DMS 273 treated with DMSO at 0.1 percent for 48 hours (cell line): ENCODE measurements around the gene CCDC134.

Experiments used
- DNase-seq: peaks from one replicate; lab custom pipeline; 2025; lab: John Stamatoyannopoulos, UW

The CCDC134 gene

DNA sequence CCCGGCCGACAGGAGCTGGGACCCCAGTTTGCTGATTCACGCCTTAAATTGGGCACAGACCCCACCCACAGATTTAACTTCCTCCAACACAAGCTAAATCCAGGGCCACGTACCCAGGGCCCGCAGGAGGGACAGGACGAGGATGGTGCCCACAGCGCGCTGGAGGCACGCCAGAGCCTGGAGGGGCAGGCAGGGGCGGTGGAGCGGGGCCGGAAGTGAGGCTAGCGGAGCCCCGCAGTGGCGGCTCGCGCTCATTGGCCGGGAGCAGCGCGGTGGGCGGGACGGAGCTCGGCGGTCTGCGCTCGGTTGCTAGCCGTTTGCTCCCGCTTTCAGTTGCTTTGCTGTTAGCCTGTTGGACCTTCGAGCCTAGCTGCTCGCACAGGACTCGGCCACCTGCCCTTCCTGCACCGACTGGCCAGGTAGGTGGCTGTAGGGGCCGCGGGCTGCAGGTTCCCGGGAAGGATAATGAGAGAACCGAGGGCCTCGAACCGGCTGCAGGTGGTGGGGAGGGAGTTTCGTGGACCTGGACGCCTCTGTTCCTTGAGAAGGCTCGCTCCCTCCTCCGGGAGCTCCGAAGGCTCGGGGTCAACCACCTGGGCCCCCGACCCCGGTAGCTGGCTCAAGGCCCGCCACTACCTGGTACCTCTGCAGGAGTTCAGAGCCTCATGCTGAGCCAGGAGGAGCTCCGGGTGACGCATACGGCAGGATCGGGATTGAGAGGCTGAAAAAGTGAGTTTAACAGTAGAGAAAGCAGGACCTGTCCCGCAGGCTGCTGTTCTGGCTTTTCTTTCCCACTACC lies at the start of gene CCDC134:
Gene CCDC134 (plus strand): TSS at position 332 of the 799 bp plus-strand sequence. CDS start 8,212 bp downstream, outside the sequence.
- DNase-seq = peak; percentile 41

DNA sequence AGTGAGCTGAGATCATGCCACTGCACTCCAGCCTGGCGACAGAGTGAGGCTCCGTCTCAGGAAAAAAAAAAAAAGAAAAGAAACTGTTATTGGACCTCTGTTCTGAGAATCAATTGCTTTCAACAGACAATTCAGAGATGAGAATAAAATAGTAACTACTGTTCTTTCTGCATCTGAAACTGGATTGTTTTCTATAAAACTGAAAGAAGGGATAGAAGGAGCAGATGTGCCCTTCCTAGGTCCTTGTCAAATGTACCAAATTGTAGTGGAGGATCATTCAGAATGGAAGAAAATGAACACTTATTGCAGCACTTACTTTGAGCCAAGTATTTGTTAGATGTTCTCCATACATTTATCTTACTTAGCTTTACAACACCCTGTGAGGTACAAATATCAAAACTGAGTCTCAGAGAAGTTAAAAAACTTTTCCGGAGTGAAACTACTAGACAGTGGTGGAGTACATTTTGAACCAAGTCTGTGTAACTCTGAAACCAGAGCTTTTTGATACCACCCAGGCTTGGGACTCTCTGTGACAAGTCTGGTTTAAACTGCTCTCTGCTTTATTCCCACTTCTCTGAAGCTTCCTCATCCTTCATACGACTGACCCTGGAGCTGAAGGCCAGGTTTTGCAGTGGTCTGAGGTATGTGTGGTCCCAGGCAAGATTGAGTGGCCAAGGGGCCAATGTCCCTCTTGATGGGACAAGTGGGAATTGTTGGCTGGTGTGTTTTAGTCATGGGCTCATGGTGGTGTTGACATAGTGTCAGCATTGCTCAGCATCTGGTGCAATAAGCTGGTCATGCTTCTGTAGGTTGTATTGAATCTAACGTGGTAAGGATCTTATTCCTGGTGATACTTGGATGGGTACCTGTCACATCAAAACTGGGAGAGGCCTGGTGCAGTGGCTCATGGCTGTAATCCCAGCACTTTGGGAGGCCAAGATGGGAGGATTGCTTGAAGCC lies 48.2 kb upstream of the CCDC134 start:
- DNase-seq = no peak

DNA sequence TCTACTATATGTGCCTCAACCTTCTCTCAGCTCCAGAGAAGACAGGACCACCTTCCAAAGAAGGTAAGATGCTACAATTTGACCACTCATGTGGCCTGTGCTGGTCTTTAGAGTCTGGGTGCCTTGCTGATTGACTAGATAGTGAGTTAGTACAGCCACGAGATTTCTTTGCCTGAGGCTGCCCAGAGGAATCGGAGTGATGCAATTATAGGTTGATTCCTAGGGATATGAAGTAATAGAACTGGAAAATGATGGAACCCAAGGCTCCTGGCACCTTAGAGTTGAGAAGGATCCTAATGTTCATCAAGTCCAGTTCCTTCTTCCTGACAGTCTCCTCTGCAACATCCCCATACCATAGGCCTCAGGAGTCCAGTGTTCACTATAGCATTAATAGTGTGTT lies 46.5 kb upstream of the CCDC134 start:
- no peak for DNase-seq

DNA sequence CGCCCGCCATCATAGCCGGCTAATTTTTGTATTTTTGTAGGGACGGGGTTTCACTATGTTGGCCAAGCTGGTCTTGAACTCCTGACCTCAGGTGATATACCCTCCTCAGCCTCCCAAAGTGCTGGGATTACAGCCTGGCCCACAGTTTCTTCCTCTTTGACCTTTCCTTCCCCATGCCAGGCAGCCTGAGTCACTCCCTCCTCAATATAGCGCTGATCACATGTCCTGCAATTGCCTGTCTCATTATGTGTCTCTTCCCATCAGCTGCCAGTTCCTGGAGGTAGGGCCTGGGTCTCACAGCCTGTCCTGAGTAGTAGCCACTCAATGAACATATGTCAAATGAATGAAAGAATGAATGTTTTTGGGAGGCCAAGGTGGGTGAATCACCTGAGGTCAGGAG lies 43.0 kb upstream of the CCDC134 start:
- no peak for DNase-seq

DNA sequence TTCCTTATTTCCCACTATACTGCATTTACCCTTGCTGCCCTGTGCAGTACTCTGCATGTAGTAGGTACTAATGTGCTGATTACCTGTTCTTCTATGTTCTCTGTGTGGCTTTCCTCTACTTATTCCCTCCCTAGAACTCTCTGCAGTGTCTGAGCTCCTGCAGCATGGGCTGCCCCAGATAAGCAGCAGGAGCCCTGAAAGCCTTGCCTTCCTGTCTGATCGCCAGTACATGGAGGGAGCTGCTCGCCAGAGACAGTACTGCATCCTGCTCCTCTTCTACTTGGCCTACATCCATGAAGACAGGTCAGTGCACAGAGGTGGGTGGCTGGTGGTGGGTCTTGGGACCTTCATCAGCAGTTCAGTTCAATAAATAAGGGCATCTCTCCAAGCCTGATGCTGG lies 42.2 kb upstream of the CCDC134 start:
- DNase-seq = no peak

DNA sequence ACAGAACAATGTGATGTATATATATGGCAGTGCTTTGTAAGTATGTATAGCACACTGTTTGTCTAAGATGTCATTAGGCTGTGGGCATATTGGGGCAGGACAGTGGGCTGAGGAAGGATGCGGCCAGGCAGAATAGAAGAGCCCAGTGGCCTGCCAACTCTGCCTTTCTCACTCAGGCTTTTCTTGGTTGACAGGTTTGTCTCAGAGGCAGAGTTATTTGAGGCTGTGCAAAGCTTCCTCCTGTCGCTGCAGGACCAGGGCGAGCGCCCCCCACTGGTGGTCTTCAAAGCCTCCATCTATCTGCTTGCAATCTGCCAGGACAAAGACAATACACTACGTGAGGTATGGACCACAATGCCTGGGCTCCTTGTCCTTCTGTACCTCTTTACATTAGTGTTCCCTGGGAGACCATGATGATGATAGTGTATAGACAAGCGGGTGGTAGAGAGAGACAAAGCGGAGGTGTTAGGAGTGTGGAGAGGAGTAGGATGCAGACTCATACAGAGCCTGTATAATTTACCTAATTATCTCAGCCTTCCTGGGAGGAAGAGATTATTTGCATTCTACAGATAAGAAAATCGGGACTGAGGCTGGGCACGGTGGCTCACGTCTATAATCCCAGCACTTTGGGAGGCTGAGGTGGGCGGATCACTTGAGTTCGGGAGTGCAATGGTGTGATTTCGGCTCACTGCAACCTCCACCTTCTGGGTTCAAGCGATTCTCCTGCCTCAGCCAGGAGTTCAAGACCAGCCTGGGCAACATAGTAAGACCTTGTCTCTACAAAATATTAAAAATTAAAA lies 37.3 kb upstream of the CCDC134 start:
- DNase-seq = no peak

DNA sequence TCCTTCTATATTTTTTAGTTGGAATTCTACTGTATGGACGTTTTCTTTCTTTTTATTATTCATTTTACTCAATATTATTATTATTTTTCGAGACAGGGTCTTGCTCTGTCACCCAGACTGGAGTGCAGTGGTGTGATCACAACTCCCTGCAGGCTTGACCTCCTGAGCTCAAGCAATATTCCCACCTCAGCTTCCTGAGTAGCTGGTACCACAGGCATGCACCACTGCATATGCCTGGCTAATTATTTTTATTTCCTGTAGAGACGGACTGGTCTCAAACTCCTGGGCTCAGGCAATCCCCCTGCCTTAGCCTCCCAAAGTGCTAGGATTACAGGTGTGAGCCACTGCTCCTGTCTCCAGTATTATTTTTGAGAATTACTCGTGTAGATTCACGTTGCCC lies 34.0 kb upstream of the CCDC134 start:
- DNase-seq = no peak

DNA sequence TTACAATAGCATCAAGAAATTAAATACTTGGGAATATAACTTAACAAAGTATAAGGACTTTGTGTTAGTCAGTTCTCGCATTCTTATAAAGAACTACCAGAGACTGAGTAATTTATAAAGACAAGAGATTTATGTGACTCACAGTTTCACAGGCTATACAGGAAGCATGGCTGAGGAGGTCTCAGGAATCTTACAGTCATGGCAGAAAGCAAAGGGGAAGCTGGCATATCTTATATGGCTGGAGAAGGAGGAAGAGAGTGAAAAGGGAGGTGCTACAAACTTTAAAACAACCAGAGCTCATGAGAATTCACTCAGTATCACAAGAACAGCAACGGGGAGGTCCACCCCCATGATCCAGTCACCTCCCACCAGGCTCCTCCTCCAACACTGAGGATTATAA lies 32.0 kb upstream of the CCDC134 start:
- DNase-seq = no peak

DNA sequence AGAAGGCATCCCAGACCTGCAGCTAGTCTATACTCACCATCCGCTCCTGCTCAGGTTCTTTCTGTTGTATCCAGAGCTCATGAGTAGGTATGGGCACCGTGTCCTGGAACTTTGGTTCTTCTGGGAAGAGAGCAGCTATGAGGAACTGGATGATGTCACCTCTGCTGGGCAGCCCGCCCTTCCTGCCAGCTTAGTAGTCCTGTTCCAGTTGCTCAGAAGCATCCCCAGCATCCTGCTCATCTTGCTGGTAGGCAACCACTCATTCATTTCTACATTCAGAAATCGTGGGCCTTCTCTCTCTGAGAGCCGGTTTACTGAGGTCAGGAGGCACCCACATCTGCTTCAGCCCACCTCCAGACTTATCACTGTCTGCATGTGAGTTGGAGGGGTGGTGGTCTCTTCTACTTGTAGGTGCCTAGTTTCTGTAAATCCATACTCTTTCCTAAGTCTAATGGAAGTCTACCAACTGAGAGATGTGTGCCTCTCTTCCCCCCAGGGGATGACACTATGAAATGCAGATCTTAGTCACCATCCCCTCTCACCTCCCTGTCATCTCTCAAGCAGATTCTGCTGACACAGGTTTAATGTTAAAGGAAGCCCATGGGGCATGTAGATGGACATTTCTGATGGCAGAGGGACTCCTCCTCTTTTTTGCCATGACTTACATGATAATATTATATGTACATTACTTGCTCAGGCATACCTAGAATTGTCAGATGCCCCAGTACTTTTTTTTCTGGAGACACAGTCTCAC lies 29.6 kb upstream of the CCDC134 start:
- DNase-seq = no peak

DNA sequence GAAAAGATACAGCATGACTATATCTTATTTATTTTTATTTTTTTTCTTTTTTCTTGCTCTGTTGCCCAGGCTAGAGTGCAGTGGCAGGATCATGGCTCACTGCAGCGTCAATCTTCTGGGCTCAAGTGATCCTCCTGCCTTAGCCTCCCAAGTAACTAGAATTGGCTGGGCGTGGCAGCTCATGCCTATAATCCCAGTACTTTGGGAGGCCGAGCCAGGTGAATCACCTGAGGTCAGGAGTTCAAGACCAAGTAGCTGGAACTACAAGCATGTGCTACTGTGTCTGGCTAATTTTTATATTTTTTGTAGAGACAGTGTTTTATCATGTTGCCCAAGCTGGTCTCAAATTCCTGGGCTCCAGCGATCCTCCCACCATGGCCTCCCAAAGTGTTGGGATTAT lies 28.3 kb upstream of the CCDC134 start:
- DNase-seq = no peak

DNA sequence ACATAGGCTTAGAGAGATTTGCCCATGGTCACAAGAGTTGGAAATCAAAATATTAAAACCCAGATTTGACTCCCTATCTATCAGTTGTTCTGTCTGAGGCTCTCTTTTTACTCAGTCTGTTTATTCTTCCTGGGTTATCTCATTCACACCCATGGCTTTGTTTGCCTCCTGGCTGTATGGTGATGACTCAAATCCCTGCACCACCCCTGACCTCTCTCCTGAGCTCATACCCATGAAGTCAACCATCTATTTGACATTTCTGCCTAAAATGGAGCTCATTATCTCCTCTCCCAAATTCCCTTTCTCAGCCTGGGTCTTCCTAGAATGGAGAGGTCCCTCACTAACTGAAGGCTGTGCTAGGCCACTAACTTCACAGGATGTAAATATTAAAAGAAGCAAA lies 27.8 kb upstream of the CCDC134 start:
- no peak for DNase-seq

DNA sequence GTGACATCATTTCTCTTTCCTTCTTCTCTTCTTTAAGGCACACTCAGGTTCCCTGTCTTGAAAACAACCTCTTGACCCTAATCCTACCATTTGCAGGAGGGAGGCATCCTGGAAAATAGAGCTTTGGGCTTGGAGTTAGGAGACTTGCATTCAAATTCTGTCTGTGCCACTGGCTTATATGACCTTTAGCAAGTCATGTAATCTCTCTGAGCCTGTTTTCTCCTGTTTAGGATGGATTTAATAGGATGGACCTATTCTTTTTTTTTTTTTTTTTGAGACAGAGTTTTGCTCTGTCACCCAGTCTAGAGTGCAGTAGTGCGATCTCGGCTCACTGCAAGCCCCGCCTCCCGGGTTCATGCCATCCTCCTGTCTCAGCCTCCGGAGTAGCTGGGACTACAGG lies 25.1 kb upstream of the CCDC134 start:
- DNase-seq = no peak

DNA sequence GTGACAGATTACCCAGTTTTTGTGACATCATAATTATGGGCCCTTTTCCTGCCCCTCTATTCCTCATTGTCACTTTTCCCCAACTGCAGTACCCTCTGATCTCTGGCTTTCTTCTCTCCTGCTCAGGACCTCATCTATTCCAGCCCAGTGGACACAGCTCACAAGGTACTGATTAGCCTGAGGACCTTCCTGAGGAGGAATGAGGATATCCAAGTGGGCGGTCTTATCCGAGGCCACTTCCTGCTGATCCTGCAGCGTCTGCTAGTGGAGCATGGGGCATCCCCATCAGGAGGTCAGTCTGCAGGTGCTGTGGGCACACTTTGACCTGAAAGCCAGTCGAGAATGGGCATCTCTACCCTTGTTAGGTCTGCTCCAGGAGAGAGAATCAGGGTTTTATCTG lies 24.5 kb upstream of the CCDC134 start:
- DNase-seq = no peak

DNA sequence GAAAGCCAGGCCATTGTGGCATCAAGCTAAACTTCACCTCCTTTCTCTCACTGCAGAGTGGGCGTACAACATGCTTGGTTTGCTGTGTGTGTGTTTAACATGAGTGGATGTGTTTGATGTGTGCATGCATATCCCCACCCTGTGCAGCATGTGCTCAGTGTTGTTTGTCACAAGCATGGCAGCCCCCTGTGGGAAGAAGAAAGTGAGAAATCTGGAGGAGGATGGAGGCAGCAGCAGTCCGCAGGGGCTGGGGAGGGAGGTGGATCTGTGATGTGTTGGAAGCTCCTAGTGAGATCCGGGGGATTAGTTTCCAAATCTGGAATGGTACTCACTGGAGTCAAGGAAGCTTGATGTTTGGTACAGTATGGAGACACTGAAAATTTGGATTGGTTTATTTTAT lies 24.1 kb upstream of the CCDC134 start:
- DNase-seq = no peak

DNA sequence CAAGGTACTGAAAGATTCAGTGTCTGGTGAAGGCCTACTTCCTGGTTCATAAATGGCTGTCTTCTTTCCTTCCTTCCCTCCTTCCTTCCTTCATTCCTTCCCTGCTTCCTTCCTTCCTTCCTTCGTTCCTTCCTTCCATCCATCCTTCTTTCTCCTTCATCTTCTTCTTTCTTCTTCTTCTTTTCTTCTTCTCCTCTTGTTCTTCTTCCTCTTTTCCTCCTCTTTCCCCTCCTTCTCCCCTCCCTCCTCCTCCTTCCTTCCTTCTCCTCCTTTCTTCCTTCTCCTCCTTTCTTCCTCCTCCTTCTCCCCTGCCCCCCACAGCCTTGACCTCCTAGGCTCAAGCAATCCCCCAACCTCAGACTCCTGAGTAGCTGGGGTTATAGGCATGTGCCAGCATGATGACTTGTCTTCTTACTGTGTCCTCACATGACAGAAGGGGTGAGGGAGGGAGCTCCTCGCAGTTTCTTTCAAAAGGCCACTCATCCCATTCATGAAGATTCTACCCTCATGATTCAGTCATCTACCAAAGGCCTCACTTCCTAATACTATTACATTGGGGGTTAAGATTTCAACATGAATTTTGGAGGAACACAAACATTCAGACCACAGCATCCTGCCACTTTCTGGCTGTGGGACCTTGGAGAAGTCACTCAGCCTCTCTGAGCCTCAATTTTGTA lies 22.6 kb upstream of the CCDC134 start:
- no peak for DNase-seq

DNA sequence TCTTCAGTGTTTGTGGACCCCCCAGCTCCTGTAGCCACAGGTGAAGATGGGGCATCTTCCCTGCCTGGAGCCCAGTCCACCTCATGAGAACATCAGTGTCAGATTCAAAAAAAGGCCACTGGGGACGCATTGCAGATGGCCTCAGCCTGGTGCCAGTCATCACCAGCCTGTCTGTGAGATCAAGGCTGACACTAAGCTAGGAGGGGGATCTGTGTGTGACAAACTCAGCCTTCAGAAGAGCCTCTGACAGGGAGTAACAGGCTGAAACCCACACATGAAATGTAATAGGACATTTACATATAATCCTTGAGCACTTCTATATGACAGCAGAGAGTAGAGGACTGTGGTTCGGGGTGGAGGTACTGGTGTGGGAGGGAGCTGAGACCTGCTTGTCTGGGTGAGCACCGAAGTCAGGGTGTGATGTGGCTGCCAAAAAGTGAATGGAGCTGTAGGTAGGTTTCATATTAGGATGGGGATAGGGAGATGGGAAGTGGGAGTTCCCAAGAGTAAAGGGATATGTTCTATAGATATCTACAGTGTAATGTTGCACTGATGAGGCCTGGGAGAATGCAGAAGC lies 20.5 kb upstream of the CCDC134 start:
- no peak for DNase-seq

DNA sequence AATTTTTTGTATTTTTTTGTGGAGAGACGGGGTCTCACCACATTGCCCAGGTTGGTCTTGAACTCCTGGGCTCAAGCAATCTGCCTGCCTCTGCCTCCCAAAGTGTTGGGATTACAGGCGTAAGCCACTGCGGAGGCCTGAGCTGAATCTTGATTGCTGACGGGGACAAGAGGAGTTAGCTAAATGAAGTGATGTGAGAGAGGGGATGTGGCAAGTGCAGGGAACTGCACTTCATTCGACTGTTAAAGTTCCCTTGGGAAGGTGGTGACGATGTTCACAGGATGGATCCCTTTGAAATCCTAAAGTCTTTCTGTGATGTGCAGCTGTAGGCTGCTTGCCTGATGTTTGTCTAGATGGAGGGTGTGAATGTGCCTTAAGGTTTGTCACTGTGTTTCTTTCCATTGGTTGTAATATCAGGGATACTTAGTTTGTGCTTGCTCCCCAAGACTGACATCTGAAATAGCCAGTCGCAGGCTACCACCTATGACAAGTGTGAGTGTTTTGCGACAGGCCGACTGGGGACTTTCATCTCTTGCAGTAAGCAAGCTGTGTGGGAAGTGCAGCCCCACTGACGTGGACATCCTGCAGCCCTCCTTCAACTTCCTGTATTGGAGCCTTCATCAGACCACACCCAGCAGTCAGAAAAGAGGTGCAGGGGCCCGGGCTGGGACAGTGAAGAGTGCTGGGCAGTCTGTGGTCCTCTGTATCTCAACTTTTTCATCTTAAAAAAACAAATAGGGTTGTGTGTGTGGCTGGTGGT lies 19.6 kb upstream of the CCDC134 start:
- no peak for DNase-seq

DNA sequence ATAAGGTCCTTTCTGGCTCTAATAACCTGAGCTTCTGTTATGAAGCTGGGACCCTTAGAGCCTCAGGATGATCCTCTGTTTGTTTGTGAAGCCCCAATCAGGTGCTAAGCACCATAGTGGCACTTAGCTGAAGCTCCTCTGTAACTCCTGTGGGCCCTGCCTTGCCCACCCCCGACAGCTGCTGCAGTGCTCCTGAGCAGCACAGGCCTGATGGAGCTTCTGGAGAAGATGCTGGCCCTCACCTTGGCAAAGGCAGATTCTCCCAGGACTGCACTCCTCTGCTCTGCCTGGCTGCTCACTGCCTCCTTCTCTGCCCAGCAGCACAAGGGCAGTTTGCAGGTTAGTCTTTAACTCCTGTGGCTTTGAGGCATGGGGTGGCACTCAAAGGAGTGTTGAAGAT lies 19.0 kb upstream of the CCDC134 start:
- no peak for DNase-seq

DNA sequence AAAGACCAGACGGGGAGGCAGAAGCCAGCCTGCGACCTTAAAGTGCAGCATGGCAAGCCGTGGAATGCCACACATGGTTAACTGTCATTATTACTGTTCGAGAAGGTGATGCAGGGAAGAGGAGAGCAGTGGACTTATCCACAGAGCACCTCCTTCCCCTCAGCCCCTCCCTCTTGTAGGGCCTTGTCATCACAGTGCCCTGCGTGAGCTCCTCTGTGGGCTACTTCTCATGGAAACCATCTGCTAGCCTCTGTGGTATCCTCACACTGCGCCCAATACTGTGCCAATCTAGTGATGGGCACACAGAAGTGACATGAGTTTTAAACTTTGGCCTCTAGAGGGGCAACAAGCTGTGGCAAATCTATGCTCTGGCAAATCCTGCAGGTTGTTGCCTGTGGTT lies 18.2 kb upstream of the CCDC134 start:
- DNase-seq = no peak

DNA sequence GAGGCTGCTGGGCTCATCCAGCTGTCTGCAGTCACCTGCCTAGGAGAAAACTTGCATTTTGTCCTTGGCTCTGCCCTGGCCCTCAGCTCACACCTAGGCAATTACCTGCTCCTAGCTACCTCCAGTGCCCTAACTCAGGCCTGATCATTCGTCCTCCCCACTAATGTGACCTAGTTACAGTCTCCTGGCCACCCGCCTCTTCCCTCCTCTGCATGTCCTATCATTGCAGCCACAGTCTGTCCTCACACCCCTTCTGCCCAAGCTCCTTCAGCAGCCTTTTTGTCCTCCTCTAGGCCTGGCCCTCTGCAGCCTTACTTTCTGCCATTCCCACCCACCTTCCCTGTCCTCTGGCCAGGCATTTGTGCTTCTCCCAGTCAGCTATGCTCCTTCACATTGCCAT lies 17.7 kb upstream of the CCDC134 start:
- no peak for DNase-seq
